Activated T-cell treated with anti-CD3 and anti-CD28 coated beads, Interleukin-2, amount 50 U/mL, for 72 hours (primary cell): ENCODE measurements around the gene SLC23A3. TPM values are rescaled to one million over a fixed set of nuclear protein-coding genes. Genes with fewer than 3 reads are reported as not detected.

ENCODE experiments used
- ATAC-seq, 2 donors: fragments of 150-1000 bp; cut with Tn5 transposase; replicated peaks in 1 of 2; 2 replicates each; pipeline ENCODE4 v1.10.0; 2021; ENCODE audit warnings: moderate library complexity in 2 of 2, mild to moderate bottlenecking in 1 of 2
- DNase-seq, 2 donors: peaks; one replicate each; pipeline ENCODE4 v3.0.0; 2021 to 2022; ENCODE audit warnings: mixed read lengths in 1 of 2
- H3K27ac Mint-ChIP-seq: one replicate; pipeline ENCODE4 v1.8.0; 2022; ENCODE audit warnings: mild to moderate bottlenecking, moderate library complexity, mixed read lengths
- H3K27me3 Mint-ChIP-seq: one replicate; pipeline ENCODE4 v1.8.0; 2022; ENCODE audit warnings: low read depth, mixed read lengths
- H3K36me3 Mint-ChIP-seq, 2 donors: one replicate each; pipeline ENCODE4 v1.8.0; 2022; ENCODE audit warnings: mixed read lengths in 2 of 2, mild to moderate bottlenecking in 1 of 2; ENCODE audit not compliant: insufficient read depth in 2 of 2
- H3K4me1 Mint-ChIP-seq: one replicate; pipeline ENCODE4 v1.8.0; 2022; ENCODE audit warnings: low read depth, mixed read lengths
- H3K4me3 Mint-ChIP-seq, 2 donors: one replicate each; pipeline ENCODE4 v1.8.0; 2022; ENCODE audit warnings: mild to moderate bottlenecking in 2 of 2, mixed read lengths in 2 of 2, moderate library complexity in 2 of 2
- H3K9me3 Mint-ChIP-seq, 2 donors: one replicate each; pipeline ENCODE4 v1.8.0; 2022; ENCODE audit warnings: mixed read lengths in 2 of 2
- total RNA-seq, 2 donors: library from RNA; stranded (reverse); gene quantifications; one replicate each; pipeline ENCODE4 v1.2.3, GENCODE V29; 2022

SLC23A3 gene
- total RNA-seq, 2 donors from 2014 or later, result 3.1 to 4.0 TPM

GRCh38 chr2:219131327-219131726 is 38.5 kb downstream of the SLC23A3 start:
- no peaks in the 10 kb centered on the region for H3K27me3 Mint-ChIP-seq
- ATAC-seq, result no peak
- peaks cover 0 to 2% of the 10 kb centered on the region in 2 donors for H3K36me3 Mint-ChIP-seq
- H3K9me3 Mint-ChIP-seq, result no peaks in the 10 kb centered on the region
- no peak for DNase-seq
- no peaks in the 10 kb centered on the region for H3K4me1 Mint-ChIP-seq
- no peak overlapping the region for H3K27ac Mint-ChIP-seq
- no peak overlapping the region for H3K4me3 Mint-ChIP-seq

- no peaks in the 10 kb centered on the region for H3K27me3 Mint-ChIP-seq
Measured at GRCh38 chr2:219129589-219129988, 40.2 kb downstream of the SLC23A3 start.

DNA sequence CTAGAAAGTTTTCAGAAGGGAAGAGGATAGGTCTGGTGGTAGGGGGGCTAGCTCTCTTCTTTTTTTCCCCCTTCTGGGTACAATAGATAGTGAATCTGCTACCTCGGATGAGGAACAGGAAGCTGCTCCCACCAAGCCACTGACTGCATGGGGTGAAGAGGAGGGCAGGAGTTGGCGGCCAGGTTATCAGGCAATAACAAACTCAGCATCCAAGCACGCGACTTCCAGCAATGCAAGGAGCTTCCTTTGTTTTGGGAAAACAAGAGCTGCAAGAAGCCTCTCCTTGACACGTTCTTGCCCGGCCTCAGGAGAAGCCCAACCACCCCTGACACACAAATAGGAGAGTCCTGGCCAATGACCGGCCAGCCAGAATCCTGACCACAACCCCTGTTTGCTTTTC is 41.4 kb downstream of the SLC23A3 start:
- Mint-ChIP-seq H3K36me3 (no peaks in the 10 kb centered on the region), H3K27me3 (no peaks in the 10 kb centered on the region), H3K4me3 (no peak overlapping the region), H3K9me3 (no peaks in the 10 kb centered on the region), H3K27ac (no peak overlapping the region), H3K4me1 (peaks cover 16% of the 10 kb centered on the region)
- DNase-seq, result no peak
- ATAC-seq, result no peak

More at GRCh38 chr2:219129589-219129988, 40.2 kb downstream of the SLC23A3 start:
- DNase-seq (no peak), ATAC-seq (no peak)
- peaks cover 0 to 2% of the 10 kb centered on the region in 2 donors for H3K36me3 Mint-ChIP-seq
- H3K4me1 Mint-ChIP-seq, result peaks cover 10% of the 10 kb centered on the region
- no peak overlapping the region for H3K4me3 Mint-ChIP-seq
- H3K27ac Mint-ChIP-seq, result no peak overlapping the region
- H3K9me3 Mint-ChIP-seq, result no peaks in the 10 kb centered on the region

GRCh38 chr2:219127037-219127635 is 42.7 kb downstream of the SLC23A3 start:
- no peak for ATAC-seq
- H3K4me1 Mint-ChIP-seq, result peaks cover 16% of the 10 kb centered on the region
- no peak overlapping the region for H3K4me3 Mint-ChIP-seq

DNA sequence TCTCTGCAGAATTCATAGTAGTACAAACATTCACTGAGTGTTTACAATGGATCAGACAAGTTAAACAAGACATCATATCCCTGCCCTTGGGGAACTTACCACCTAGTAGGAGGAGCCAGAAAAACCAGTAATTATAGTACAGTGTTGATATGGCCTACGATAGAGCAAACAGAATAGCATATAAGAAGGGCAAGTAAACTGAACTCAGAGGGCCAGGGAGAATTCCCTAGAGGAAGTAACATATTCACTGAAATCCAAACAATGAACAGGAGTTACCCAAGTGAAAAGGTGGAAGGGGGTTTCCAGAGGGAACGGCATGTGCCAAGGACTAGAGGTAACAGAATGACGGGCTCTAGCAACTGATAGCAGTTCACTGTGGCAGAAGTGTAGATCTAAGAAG is 43.3 kb downstream of the SLC23A3 start:
- Mint-ChIP-seq H3K9me3 (no peaks in the 10 kb centered on the region), H3K27ac (no peak overlapping the region), H3K4me1 (peaks cover 16% of the 10 kb centered on the region)

More at GRCh38 chr2:219127037-219127635, 42.7 kb downstream of the SLC23A3 start:
- Mint-ChIP-seq H3K9me3 (no peaks in the 10 kb centered on the region), H3K36me3 (no peaks in the 10 kb centered on the region), H3K27ac (no peak overlapping the region), H3K27me3 (no peaks in the 10 kb centered on the region)
- DNase-seq, result no peak

DNA sequence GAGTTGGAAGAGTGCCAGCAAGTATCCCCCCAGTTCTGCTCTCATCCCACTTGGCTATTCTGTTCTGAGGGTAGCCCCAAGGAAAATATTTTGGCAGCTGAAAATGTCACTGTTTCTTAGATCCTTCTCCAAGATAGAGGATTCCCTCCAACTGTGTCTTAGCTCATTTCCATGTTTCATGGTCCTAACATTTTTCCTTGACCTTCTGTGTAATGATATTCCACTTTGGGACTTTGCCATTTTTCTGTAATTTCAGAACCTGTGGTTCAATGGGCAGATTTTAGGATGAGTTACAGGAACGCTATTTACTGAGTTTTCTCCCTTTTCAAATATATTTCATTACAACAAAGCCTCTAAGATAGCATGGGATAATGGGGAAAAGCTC is 44.0 kb downstream of the SLC23A3 start:
- Mint-ChIP-seq H3K27me3 (no peaks in the 10 kb centered on the region), H3K4me1 (peaks cover 16% of the 10 kb centered on the region), H3K9me3 (no peaks in the 10 kb centered on the region), H3K4me3 (no peak overlapping the region), H3K27ac (no peak overlapping the region), H3K36me3 (no peaks in the 10 kb centered on the region)
- DNase-seq (no peak), ATAC-seq (no peak)

More for the DNA sequence above, 43.3 kb downstream of the SLC23A3 start:
- Mint-ChIP-seq H3K4me3 (no peak overlapping the region), H3K27me3 (no peaks in the 10 kb centered on the region), H3K36me3 (no peaks in the 10 kb centered on the region)
- DNase-seq (no peak), ATAC-seq (no peak)

GRCh38 chr2:219125225-219125885 is 44.5 kb downstream of the SLC23A3 start:
- Mint-ChIP-seq H3K4me1 (peaks cover 16% of the 10 kb centered on the region), H3K4me3 (no peak overlapping the region), H3K9me3 (no peaks in the 10 kb centered on the region), H3K27ac (no peak overlapping the region), H3K36me3 (no peaks in the 10 kb centered on the region), H3K27me3 (no peaks in the 10 kb centered on the region)
- ATAC-seq, result peak; percentile 45 to 72
- peak in 1 of 2 donors; percentile 11 for DNase-seq

- Mint-ChIP-seq H3K4me1 (peaks cover 16% of the 10 kb centered on the region), H3K4me3 (no peak overlapping the region), H3K27ac (no peak overlapping the region), H3K9me3 (no peaks in the 10 kb centered on the region), H3K27me3 (no peaks in the 10 kb centered on the region), H3K36me3 (no peaks in the 10 kb centered on the region)
- ATAC-seq (peak; percentile 49 to 50), DNase-seq (peak in 1 of 2 donors; percentile 1)
Measured at GRCh38 chr2:219124381-219125110, 45.3 kb downstream of the SLC23A3 start.

- no peak for ATAC-seq
- H3K4me1 Mint-ChIP-seq, result peaks cover 16% of the 10 kb centered on the region
- DNase-seq, result no peak
- no peaks in the 10 kb centered on the region for H3K36me3 Mint-ChIP-seq
- no peak overlapping the region for H3K4me3 Mint-ChIP-seq
- no peak overlapping the region for H3K27ac Mint-ChIP-seq
- H3K9me3 Mint-ChIP-seq, result no peaks in the 10 kb centered on the region
- no peaks in the 10 kb centered on the region for H3K27me3 Mint-ChIP-seq
Measured at GRCh38 chr2:219123356-219124135, 46.3 kb downstream of the SLC23A3 start.

- H3K4me1 Mint-ChIP-seq, result peaks cover 16% of the 10 kb centered on the region
- no peak overlapping the region for H3K4me3 Mint-ChIP-seq
- no peaks in the 10 kb centered on the region for H3K27me3 Mint-ChIP-seq
- no peaks in the 10 kb centered on the region for H3K9me3 Mint-ChIP-seq
- ATAC-seq (no peak), DNase-seq (no peak)
- no peaks in the 10 kb centered on the region for H3K36me3 Mint-ChIP-seq
- H3K27ac Mint-ChIP-seq, result no peak overlapping the region
Measured at GRCh38 chr2:219122202-219122980, 47.4 kb downstream of the SLC23A3 start.

DNA sequence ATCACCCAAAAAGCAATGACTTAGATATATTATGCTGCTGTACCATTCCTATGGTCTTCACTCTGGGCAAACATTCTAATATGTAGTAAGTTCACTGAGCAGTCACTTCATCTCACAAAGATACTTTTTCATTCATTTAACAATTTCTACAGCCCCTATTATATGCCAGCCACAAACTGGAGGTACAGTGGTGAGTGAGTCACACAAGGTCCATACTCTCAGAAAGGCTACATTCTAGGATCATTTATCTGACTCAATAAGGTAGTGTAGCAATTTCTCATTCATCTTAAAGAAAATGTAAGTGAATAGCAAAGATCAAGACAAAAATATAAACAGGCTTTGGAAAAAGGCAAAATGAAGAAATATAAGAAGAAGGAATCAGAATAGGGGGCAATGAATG is 49.7 kb downstream of the SLC23A3 start:
- Mint-ChIP-seq H3K36me3 (no peaks in the 10 kb centered on the region), H3K9me3 (no peaks in the 10 kb centered on the region), H3K4me3 (no peak overlapping the region), H3K27me3 (no peaks in the 10 kb centered on the region), H3K4me1 (peaks cover 11% of the 10 kb centered on the region), H3K27ac (no peak overlapping the region)
- no peak for DNase-seq
- no peak for ATAC-seq

GRCh38 chr2:219119422-219120043 is 50.3 kb downstream of the SLC23A3 start:
- Mint-ChIP-seq H3K36me3 (no peaks in the 10 kb centered on the region), H3K4me3 (no peak overlapping the region), H3K27ac (no peak overlapping the region), H3K9me3 (no peaks in the 10 kb centered on the region), H3K27me3 (no peaks in the 10 kb centered on the region), H3K4me1 (peaks cover 5% of the 10 kb centered on the region)
- DNase-seq (peak; percentile 64 to 69), ATAC-seq (peak; percentile 51 to 62)
